Cardiac fibroblast (primary cell): ENCODE measurements around the gene VRK3.

Source experiments
- DNase-seq, 2 donors: peaks; one replicate each; pipeline versions ENCODE4 v3.0.0 to v3.0.0-alpha.2; 2010; ENCODE audit warnings: low read depth in 2 of 2
- H3K4me3 ChIP-seq, 2 donors: replicated peaks in 1 of 2; 1 replicate in 1 of 2; 2 replicates in 1 of 2; pipeline ENCODE4 v1.5.1; 2011; ENCODE audit warnings: low read depth in 2 of 2, low read length in 2 of 2, mild to moderate bottlenecking in 2 of 2, moderate library complexity in 1 of 2
- TF ChIP-seq, protein P1 (sequence below): IDR thresholded peaks from one replicate; pipeline ENCODE4 v1.5.1; 2011; ENCODE audit warnings: low read depth, mild to moderate bottlenecking, low read length, inconsistent platforms

The VRK3 gene

GRCh38 chr19:49927526-49928264 is 97.5 kb downstream of the VRK3 start:
- no peak for DNase-seq
- TF ChIP-seq, protein P1, sequence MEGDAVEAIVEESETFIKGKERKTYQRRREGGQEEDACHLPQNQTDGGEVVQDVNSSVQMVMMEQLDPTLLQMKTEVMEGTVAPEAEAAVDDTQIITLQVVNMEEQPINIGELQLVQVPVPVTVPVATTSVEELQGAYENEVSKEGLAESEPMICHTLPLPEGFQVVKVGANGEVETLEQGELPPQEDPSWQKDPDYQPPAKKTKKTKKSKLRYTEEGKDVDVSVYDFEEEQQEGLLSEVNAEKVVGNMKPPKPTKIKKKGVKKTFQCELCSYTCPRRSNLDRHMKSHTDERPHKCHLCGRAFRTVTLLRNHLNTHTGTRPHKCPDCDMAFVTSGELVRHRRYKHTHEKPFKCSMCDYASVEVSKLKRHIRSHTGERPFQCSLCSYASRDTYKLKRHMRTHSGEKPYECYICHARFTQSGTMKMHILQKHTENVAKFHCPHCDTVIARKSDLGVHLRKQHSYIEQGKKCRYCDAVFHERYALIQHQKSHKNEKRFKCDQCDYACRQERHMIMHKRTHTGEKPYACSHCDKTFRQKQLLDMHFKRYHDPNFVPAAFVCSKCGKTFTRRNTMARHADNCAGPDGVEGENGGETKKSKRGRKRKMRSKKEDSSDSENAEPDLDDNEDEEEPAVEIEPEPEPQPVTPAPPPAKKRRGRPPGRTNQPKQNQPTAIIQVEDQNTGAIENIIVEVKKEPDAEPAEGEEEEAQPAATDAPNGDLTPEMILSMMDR = no peak
- H3K4me3 ChIP-seq = no peak overlapping the region

- TF ChIP-seq, protein P1 = no peak
- H3K4me3 ChIP-seq = no peak overlapping the region
- no peak for DNase-seq
Measured at GRCh38 chr19:49926515-49926914, 98.7 kb downstream of the VRK3 start.
